Fibroblast of skin of right quadriceps (primary cell): Measurements from ENCODE around the gene CLCN2.

Experiments
- DNase-seq: peaks from one replicate; pipeline ENCODE4 v3.0.0-alpha.2; 2013

CLCN2 gene

GRCh38 chr3:184321666-184322065 is 39.7 kb downstream of the CLCN2 start:
- no peak for DNase-seq

- peak; percentile 98 for DNase-seq
Measured at GRCh38 chr3:184320104-184320445, 41.3 kb downstream of the CLCN2 start.

GRCh38 chr3:184317201-184317600 is 44.2 kb downstream of the CLCN2 start:
- DNase-seq, result no peak

GRCh38 chr3:184316792-184317191 is 44.6 kb downstream of the CLCN2 start:
- DNase-seq, result no peak

GRCh38 chr3:184315871-184316661 is 45.3 kb downstream of the CLCN2 start:
- no peak for DNase-seq

- DNase-seq, result no peak
Measured at GRCh38 chr3:184315543-184315867, 45.9 kb downstream of the CLCN2 start.

- DNase-seq, result peak; percentile 83
Measured at GRCh38 chr3:184314700-184315542, 46.5 kb downstream of the CLCN2 start.

- DNase-seq, result peak; percentile 93
Measured at GRCh38 chr3:184314363-184314699, 47.1 kb downstream of the CLCN2 start, which contains the start of gene EIF4G1. Gene EIF4G1 (plus strand): TSS chr3:184314606. CDS start chr3:184315797, 1,191 bp downstream.

GRCh38 chr3:184311633-184312032 is 49.8 kb downstream of the CLCN2 start:
- DNase-seq, result no peak

GRCh38 chr3:184308744-184309143 is 52.7 kb downstream of the CLCN2 start:
- no peak for DNase-seq

GRCh38 chr3:184307915-184308314 is 53.5 kb downstream of the CLCN2 start:
- no peak for DNase-seq

GRCh38 chr3:184306341-184306972 is 54.9 kb downstream of the CLCN2 start:
- DNase-seq, result no peak

- DNase-seq, result peak; percentile 18
Measured at GRCh38 chr3:184305577-184305976, 55.8 kb downstream of the CLCN2 start.

- DNase-seq, result peak; percentile 64
Measured at GRCh38 chr3:184300378-184300720, 61.1 kb downstream of the CLCN2 start.

GRCh38 chr3:184299488-184300377 is 61.7 kb downstream of the CLCN2 start:
- DNase-seq, result peak; percentile 33

- peak; percentile 97 for DNase-seq
Measured at GRCh38 chr3:184298759-184299487, 62.5 kb downstream of the CLCN2 start, which contains the start of gene PSMD2. Gene PSMD2 (plus strand): TSS chr3:184299241. CDS start chr3:184299267, 26 bp downstream.

- no peak for DNase-seq
Measured at GRCh38 chr3:184296616-184297015, 64.8 kb downstream of the CLCN2 start.
